ENCODE measurements around the gene DTX4.
"Not testable (repeated sequence)": the region's sequence is repeated elsewhere in the genome, so short reads cannot be mapped to it uniquely, and the experiment has no call there.

The DTX4 gene
- total RNA-seq = 3.4 to 3.8 reads per million in 2 donors

GRCh38 chr11:59171508-59172322 is at the start of gene DTX4:
Gene DTX4, plus strand, starts transcription at chr11:59172132. Its CDS starts 464 bp downstream, at chr11:59172596.
- DNase-seq = peak; percentile 89

- DNase-seq = peak; percentile 89
Observed at GRCh38 chr11:59135648-59136461, 36.1 kb upstream of the DTX4 start.

- not testable (repeated sequence) for DNase-seq
Observed at GRCh38 chr11:59136551-59136950, 35.4 kb upstream of the DTX4 start.

- no peak for DNase-seq
Observed at GRCh38 chr11:59137190-59137589, 34.7 kb upstream of the DTX4 start.

GRCh38 chr11:59138643-59139042 is 33.3 kb upstream of the DTX4 start:
- no peak for DNase-seq

- DNase-seq = no peak
Observed at GRCh38 chr11:59141191-59141590, 30.7 kb upstream of the DTX4 start.

GRCh38 chr11:59141673-59142460 is 30.1 kb upstream of the DTX4 start:
- DNase-seq = no peak

- peak; percentile 84 for DNase-seq
Observed at GRCh38 chr11:59142530-59143507, 29.1 kb upstream of the DTX4 start, which contains the start of gene FAM111A. Gene FAM111A, plus strand, starts transcription at chr11:59142856. Its CDS starts 6,017 bp downstream, at chr11:59148873.

GRCh38 chr11:59144096-59144495 is 27.8 kb upstream of the DTX4 start:
- DNase-seq = no peak

GRCh38 chr11:59144579-59145345 is 27.2 kb upstream of the DTX4 start:
- peak; percentile 51 for DNase-seq

- DNase-seq = no peak
Observed at GRCh38 chr11:59145534-59145933, 26.4 kb upstream of the DTX4 start.

GRCh38 chr11:59151761-59152160 is 20.2 kb upstream of the DTX4 start:
- DNase-seq = no peak

- no peak for DNase-seq
Observed at GRCh38 chr11:59152312-59152951, 19.5 kb upstream of the DTX4 start.

- no peak for DNase-seq
Observed at GRCh38 chr11:59154610-59155009, 17.3 kb upstream of the DTX4 start.

- DNase-seq = no peak
Observed at GRCh38 chr11:59157433-59157832, 14.5 kb upstream of the DTX4 start.

GRCh38 chr11:59158206-59159068 is 13.5 kb upstream of the DTX4 start:
- peak; percentile 36 for DNase-seq

- no peak for DNase-seq
Observed at GRCh38 chr11:59164028-59164427, 7.9 kb upstream of the DTX4 start.

GRCh38 chr11:59172345-59173079 is 580 bp downstream of the DTX4 start:
- no peak for DNase-seq

Measured in T-helper 9 cell (primary cell).